GM19025 (cell line): Measurements from ENCODE around the gene ANKS6.

Experiments used
- ATAC-seq: cut with Tn5 transposase; IDR thresholded peaks from one replicate; pipeline ENCODE4 v1.9.1; 2021; ENCODE audit warnings: mild to moderate bottlenecking, low read depth, moderate library complexity; ENCODE audit not compliant: unreplicated experiment

The ANKS6 gene

GRCh38 chr9:98774746-98775145, 21.6 kb downstream of the ANKS6 start:
- no peak for ATAC-seq

DNA sequence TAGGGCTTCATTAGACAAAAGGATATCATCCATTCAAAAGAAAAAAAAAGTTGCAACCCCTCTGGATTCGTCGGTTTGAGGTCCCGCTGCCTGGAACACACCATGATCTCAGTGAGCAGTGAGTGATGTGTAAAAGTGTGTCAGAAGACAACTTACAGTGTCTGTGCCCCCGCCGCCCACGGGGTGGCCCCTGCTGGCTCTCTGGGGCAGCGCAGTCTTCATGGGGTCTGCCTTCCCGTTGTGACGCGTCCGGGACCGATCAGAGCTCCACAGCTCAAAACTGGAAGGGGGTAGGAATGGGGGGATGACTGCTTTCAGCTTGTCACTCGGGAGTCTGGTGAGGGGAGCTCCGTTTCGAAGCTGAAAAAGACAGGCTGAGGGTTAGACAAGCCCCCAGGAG, 22.6 kb downstream of the ANKS6 start:
- no peak for ATAC-seq

DNA sequence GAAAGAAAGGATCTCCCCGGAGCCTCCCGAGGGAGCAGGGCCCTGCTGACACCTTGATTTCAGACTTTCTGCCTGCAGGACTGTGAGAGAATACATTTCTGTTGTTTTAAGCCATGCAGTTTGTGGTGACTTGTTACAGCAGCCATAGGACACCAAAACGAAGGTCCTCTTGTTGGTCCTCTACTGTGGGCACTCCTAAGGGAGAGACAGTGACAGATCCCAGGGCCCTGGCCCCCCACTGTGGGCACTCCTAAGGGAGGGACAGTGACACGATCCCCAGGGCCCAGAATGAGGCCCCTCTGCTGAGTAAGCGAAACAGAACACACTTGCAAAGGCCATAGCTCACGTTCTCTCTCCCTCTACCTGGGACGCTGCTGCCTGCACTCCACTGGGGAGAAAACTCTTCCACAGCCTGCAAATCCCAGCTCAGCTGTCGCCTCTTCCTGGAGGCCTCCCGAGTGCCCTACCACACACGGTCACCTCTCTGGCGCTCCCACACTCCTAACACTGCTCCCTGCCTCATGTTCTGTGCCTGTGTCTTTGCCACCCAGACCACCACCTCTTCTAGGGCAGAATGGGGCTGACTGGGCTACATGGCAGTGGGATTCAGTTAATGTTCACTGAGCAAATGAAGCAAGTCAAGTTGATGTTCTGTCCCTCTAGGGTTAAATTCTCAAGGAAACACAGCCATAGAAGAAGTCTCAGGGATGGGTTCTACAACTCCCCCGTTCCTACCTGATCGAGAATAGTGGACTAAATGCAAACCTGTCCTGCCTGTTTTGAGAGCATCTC, 23.8 kb downstream of the ANKS6 start:
- ATAC-seq: no peak

GRCh38 chr9:98771209-98771874, 25.0 kb downstream of the ANKS6 start:
- no peak for ATAC-seq

DNA sequence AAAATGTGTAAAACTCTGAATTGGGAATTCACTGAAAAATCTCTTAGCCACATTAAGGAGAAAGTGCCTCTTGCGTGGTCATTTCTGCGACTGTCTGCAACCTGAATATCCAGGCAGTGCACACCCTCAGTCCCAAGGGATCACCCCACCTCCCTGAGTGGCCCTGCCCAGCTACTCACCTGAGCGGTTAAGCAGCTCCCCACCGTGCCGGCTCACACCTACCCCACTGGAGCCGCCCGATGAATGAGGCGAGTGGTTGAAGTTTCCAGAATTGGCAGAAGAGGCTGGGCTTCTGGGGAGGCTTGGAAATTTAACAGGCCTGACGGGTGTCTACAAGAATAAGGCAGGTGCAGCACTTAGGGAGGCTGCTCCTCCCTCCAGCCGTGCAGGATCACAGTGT, 25.6 kb downstream of the ANKS6 start:
- ATAC-seq: no peak

DNA sequence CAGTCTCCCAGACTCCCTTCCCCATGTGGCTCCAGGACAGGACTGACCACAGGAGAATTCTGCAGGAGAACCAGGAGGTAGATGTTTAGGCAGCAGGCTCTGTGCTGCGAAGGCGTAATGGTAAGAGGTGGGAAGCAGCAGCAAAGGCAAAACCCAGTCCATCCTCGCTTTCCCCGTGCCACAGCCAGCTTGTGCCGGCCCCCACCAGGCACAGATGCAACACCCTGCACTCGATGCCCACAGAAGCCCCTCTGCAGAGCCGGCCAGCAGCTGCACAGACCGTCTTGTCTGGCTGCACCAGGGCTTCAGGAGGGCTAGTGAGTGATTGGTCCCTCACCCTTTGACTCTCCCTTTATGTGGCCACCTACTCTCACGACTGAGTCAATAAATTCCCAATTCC, 28.0 kb downstream of the ANKS6 start:
- no peak for ATAC-seq

- no peak for ATAC-seq
Measured at GRCh38 chr9:98767915-98768314, 28.4 kb downstream of the ANKS6 start.

GRCh38 chr9:98767196-98767595, 29.2 kb downstream of the ANKS6 start:
- no peak for ATAC-seq

DNA sequence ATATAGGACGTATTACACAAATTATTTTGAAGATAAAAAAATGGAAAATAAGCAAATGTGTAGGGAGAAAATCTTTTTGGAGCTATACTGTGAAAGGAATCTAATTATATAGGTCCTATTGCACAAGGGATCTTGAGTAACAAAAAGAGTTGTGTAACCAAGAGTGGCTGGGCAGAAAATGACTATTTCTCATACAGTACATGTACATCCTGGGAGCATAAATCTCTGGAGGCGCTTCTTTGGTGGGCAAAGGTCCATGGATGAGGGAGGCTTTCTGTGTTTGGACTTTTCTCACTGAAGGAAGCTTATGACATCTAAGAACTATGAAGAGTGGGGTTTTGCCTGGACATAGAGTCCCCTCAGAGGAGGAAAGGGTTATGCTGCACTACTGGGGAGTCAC, 29.8 kb downstream of the ANKS6 start:
- no peak for ATAC-seq

GRCh38 chr9:98765256-98765655, 31.1 kb downstream of the ANKS6 start:
- ATAC-seq: no peak

DNA sequence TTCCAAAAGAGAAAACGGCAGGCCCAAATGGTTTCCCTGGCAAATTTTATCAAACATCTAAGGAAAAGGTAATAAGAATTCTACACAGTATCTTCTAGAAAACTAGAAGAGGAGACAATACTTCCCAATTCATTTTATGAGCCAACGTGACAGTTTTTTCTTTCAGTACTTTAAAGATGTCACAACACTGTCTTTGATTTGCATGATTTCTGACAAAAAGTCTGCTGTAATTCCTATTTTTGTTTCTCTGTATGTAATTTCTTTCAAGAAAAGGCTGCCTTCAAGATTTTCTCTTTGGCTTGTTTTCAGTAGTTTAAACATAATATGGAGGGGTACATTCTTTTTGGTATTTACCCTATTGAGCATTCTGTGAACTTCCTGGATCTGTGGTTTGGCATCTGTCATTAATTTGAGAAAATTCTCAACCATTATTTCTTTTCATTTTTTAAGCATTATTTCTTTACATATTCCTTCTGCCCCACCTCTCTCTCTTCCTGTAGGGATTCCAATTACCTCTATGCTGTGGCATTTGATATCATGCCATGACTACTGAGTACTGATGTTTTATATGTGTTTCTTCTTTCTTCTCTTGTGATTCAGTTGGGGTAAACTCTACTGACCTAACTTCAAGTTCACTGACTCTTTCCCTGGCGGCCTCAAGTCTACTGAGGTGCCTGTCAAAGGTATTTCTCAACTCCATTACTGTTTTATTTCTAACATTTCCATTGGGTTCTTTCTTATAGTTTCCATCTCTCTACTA, 32.2 kb downstream of the ANKS6 start:
- ATAC-seq: no peak

GRCh38 chr9:98760231-98760630, 36.1 kb downstream of the ANKS6 start:
- no peak for ATAC-seq

- ATAC-seq: no peak
Measured at GRCh38 chr9:98755006-98755618, 41.2 kb downstream of the ANKS6 start.

DNA sequence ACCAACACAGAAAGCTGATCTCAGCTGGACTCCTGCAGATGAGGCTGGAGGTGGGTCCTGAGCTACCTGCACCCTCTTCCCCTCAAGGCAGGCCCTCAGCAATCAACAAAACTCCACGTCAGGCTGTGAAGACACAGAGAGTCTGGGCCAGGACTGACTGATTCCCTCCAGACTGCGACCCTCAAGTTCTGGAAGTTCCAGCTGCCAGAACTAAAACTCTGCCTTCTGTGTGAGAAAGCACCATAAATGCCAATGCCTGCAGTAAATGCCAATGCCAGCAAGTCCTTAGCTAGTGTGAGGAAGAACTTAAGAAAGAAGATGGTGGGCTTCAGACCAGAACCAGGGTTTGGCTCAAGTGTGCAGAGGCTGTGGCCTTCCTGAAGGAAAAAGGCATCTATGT, 45.1 kb downstream of the ANKS6 start:
- no peak for ATAC-seq

- ATAC-seq: no peak
Measured at GRCh38 chr9:98750364-98751060, 45.8 kb downstream of the ANKS6 start.

- no peak for ATAC-seq
Measured at GRCh38 chr9:98747476-98747875, 48.9 kb downstream of the ANKS6 start.

DNA sequence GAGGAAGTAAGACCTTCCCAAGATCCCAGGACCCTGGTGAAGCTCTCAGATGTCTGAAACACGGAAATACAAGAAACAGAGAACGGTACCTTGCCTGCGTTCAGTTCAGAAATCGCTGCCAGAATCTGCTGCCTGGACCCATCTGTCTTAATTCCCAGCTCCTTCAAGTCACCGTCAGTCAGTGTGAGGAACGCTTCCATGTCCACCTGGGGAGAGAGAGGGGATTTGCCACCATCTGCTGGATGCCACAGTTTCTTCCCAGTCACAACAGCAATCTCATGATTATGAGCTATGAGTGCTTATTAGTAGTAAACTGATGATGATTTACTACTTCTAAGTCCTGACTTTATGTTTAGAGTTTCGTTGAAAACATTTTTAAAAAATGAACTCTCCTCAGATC, 50.9 kb downstream of the ANKS6 start:
- no peak for ATAC-seq

DNA sequence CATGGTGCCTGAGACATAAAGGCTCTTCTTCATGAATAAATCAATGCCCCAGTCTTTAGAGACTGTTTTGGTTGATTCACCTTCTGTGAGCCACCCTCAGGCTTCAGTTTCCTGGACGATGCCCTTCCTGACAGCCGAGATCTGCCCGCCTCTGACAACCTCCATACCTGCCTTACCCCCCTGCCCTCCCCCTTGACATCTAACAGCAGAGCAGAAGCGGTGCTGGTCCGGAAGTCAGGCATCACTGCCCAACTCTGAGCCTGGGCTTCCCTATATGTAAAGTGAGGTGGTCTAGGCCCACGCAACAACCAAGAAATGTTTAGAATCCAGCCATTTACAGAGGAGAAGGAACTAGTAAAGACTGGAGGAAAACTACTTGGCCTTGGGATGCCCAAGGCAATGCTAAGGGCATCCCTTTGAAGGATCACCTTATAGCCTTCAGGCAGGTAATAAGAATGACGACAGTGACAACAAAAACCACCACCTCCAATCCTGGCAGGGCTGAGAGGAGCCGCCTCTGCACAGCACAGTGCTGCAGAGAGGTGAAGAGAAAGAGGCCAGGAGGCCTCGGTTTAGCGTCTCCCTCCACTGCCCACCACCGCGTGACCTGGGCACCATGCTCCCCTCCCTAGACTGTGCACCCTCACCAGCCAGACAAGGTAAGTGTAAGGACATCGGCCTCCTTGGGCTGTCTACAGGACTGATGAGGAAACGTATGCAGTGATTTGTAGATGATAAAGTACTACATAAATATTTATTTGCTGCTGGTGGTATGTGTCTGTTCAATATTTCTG, 52.3 kb downstream of the ANKS6 start:
- no peak for ATAC-seq

DNA sequence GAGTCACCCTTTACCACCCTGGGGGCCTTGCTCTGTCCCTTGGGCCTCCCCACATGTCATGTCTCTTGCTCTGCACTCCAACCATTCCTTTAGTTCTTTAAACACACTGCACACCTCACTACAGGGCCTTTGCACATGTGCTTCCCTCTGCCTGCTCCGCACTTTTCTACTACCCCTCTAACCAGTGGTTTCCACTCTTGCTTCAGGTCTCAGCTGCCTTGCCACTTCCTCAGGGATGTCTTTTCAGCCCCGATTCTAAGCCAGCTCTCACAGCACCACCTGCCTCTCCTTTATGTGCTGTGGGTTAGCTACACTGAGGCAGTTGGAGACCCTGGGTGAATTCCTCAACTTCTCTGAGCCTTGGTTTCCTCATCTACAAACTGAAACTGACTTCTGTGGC, 53.0 kb downstream of the ANKS6 start:
- ATAC-seq: no peak
